ENCODE measurements around the gene LYST.
"Not testable (repeated sequence)": the region's sequence is repeated elsewhere in the genome, so short reads cannot be mapped to it uniquely, and the experiment has no call there.

LYST gene

DNA sequence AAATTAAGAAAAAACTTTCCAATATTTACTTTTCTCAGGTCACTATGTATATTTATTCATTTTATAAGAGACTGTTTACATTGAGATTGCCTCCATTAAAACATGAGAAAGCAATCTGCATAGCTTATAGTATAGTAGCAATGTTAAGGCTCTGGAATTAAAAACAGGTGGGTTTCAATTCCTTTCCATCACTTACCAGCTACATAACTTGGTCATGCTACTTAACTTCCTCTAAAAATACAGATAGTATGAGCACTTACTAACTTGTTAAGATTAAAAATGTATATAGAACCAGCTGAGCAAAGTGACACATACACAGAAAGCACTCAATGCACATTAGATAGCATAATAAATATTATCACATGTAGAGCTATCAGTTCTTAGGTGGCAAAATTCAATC is 76.6 kb downstream of the LYST start:
- DNase-seq (ENCODE audit: low spot score in 2 of 2) (no peak), ATAC-seq (no peak)
- peaks cover 4% of the 10 kb centered on the region for H3K4me1 Mint-ChIP-seq
- H3K4me3 Mint-ChIP-seq: no peak overlapping the region
- no peaks in the 10 kb centered on the region for H3K36me3 Mint-ChIP-seq
- H3K9me3 Mint-ChIP-seq: no peaks in the 10 kb centered on the region
- no peak overlapping the region for H3K27ac Mint-ChIP-seq

DNA sequence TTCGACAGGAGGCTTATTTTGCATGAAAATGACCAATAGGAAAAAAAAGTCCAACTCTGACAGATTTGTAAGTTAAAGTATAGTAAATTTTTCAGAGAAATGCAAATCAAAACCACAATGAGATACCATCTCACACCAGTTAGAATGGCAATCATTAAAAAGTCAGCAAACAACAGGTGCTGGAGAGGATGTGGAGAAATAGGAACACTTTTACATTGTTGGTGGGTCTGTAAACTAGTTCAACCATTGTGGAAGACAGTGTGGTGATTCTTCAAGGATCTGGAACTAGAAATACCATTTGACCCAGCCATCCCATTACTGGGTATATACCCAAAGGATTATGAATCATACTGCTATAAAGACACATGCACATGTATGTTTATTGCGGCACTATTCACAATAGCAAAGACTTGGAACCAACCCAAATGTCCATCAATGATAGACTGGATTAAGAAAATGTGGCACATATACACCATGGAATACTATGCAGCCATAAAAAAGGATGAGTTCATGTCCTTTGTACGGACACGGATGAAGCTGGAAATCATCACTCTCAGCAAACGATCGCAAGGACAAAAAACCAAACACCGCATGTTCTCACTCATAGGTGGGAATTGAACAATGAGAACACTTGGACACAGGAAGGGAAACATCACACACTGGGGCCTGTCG is 80.3 kb downstream of the LYST start:
- peaks cover 33% of the 10 kb centered on the region for H3K36me3 Mint-ChIP-seq
- not testable (repeated sequence) for ATAC-seq; H3K4me1 Mint-ChIP-seq; DNase-seq (ENCODE audit: low spot score in 2 of 2); H3K9me3 Mint-ChIP-seq; H3K4me3 Mint-ChIP-seq; H3K27ac Mint-ChIP-seq

DNA sequence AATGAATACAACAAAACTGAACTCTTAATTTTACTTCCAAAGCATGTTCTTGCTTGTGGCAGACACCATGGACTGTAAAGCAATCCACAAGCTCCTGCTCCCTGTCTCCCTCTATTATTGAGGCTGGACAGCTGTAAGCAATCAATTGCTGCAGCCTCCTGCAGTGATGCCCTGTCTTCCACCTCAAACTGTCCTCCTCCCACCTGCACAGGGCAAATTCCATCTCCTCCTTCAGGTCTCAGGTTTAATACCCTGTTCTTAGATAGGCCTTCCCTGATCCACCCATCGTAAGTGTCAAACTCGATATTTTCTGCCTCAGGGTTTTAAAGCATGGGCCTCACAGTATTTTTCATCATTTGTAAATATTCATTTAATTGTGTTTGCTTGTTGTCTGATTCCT is 81.8 kb downstream of the LYST start:
- Mint-ChIP-seq H3K4me1 (no peaks in the 10 kb centered on the region), H3K9me3 (no peaks in the 10 kb centered on the region), H3K27ac (peak overlapping the region; percentile 18), H3K36me3 (peaks cover 47% of the 10 kb centered on the region), H3K4me3 (no peak overlapping the region)
- ATAC-seq (no peak), DNase-seq (ENCODE audit: low spot score in 2 of 2) (no peak)

DNA sequence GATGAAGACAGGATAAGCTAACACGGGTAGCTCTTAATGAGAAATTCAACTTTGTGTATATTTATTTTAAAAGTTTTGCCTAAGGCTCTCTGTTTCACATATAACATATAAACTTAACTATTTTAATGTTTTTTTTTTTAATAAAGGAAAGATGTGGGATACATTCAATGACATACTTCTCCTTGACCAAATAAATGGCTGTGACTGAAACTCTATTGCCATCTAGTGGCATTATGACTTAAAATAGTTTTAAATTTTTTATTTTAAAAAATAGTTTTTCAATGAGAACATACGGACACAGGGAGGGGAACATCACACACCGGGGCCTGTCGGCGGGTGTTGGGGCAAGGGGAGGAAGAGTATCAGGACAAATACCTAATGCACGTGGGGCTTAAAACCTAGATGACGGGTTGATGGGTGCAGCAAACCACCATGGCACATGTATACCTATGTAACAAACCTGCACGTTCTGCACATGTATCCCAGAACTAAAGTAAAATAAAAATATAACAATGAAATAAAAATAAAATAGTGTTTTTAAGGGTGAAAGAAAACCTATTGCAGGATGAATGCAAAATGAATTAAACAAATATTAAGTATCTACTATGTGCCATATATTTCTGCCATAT is 83.4 kb downstream of the LYST start:
- Mint-ChIP-seq H3K36me3 (peaks cover 64% of the 10 kb centered on the region), H3K9me3 (no peaks in the 10 kb centered on the region), H3K4me3 (no peak overlapping the region), H3K27ac (no peak overlapping the region), H3K4me1 (no peaks in the 10 kb centered on the region)
- DNase-seq (ENCODE audit: low spot score in 2 of 2): no peak
- no peak for ATAC-seq

DNA sequence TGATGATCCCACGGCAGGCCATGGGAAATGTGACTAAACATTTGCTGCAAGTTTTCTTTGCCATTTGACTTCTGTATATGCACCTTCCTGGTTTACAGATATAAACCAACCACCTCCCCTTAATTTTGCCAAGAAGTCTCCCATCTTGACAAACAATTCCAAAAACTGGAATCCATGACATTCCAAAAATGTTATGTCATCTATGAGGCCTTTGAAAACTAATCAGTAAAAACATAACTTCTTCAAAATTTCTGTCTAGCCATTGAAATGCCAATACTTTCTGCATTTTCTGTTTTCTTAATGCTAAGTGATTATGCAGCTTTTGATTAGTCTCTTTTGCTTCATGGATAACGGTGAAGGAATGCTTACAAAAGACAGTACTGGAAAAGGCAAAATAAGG is 84.1 kb downstream of the LYST start:
- DNase-seq (ENCODE audit: low spot score in 2 of 2) (no peak), ATAC-seq (no peak)
- Mint-ChIP-seq H3K4me3 (no peak overlapping the region), H3K27ac (no peak overlapping the region), H3K4me1 (no peaks in the 10 kb centered on the region), H3K9me3 (no peaks in the 10 kb centered on the region), H3K36me3 (peaks cover 71% of the 10 kb centered on the region)

DNA sequence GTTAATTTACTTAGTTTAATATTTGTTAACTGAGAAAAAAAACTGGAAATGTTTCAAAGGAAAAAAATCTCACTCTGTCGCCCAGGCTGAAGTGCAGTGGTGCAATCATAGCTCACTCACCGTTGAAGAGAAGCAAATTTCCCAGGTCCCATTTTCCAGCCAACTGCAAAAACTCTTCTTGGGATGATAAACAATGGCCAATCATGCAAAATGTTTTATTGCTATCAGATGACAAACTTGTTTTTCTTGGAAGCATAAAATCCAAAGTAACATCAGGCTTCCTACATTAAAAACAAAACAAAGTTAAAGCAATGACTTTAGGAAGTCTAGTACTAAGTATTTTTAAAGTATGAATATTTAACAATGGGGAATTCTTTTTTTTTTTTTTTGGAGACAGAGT is 84.9 kb downstream of the LYST start:
- H3K9me3 Mint-ChIP-seq: no peaks in the 10 kb centered on the region
- peaks cover 79% of the 10 kb centered on the region for H3K36me3 Mint-ChIP-seq
- DNase-seq (ENCODE audit: low spot score in 2 of 2) (no peak), ATAC-seq (no peak)
- no peaks in the 10 kb centered on the region for H3K4me1 Mint-ChIP-seq
- no peak overlapping the region for H3K4me3 Mint-ChIP-seq
- no peak overlapping the region for H3K27ac Mint-ChIP-seq

DNA sequence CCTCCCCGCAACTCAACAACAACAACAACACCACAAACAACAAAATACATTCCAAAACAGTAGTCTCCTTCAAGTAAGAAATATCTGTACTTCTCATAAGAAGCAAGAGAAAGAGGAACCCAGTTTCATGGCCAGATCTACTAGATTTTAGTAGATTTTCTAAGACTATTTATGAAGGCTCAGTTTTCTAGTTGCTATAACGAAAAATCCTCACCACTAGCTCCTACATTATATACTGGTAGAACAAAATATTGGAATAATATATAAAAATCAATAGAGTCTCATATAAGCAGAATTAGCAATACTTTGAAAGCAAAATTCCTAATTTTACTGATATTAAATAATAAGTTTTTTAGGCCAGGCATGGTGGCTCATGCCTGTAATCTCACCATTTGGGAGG is 86.9 kb downstream of the LYST start:
- no peaks in the 10 kb centered on the region for H3K9me3 Mint-ChIP-seq
- no peaks in the 10 kb centered on the region for H3K4me1 Mint-ChIP-seq
- DNase-seq (ENCODE audit: low spot score in 2 of 2): no peak
- peaks cover 99% of the 10 kb centered on the region for H3K36me3 Mint-ChIP-seq
- H3K27ac Mint-ChIP-seq: no peak overlapping the region
- H3K4me3 Mint-ChIP-seq: no peak overlapping the region
- no peak for ATAC-seq

DNA sequence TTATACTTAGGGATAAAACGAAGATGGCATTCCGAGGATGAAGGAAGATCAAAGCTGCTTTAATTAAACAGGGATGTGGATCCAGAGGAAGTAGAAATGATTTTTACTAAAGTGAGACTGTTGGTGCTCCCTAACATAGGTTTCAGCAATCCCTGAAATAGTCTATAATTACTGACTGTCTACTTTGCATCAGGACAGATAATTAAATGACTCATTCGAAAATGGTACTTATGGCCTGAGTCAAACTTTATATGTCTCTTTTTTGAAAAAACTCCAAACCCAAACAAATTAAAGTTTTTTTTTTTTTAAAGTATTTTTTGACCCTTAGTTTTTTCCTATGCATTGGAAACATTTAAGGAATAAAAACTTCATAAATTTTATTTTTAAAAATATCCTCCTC is 90.3 kb downstream of the LYST start:
- no peaks in the 10 kb centered on the region for H3K4me1 Mint-ChIP-seq
- ATAC-seq (no peak), DNase-seq (ENCODE audit: low spot score in 2 of 2) (no peak)
- H3K4me3 Mint-ChIP-seq: no peak overlapping the region
- H3K36me3 Mint-ChIP-seq: peaks cover 100% of the 10 kb centered on the region
- no peaks in the 10 kb centered on the region for H3K9me3 Mint-ChIP-seq
- peak overlapping the region; percentile 11 for H3K27ac Mint-ChIP-seq

DNA sequence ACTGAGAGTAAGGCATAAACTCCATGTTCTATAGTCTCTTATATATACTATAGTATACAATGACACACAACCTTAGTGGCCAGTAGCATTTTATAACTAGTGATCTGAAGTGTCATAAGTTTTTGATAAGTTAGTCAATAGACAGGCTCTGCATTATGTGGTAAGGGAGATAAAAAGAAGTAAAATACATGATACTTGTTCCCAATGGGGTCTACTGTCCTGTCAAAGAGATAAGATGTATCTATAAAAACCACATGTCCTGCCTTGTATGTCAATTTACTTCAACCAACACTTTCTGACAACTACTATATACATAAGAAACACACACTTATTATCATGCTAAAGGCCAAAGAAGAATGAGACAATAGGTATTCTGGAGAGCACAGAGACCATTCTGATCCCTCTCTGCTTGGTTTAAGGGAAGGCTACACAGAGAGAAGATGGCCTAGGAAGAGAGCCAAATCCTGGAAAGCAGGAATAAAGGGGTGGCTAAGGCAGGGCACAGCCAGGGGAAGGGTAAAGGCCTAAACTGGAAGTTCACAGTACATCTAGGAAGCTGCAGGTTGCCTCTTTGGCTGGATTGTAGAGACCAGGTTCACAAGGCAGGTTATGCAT is 91.4 kb downstream of the LYST start:
- ATAC-seq: no peak
- no peak overlapping the region for H3K4me3 Mint-ChIP-seq
- peaks cover 100% of the 10 kb centered on the region for H3K36me3 Mint-ChIP-seq
- DNase-seq (ENCODE audit: low spot score in 2 of 2): no peak
- no peaks in the 10 kb centered on the region for H3K9me3 Mint-ChIP-seq
- no peaks in the 10 kb centered on the region for H3K4me1 Mint-ChIP-seq
- H3K27ac Mint-ChIP-seq: peak overlapping the region; percentile 11

DNA sequence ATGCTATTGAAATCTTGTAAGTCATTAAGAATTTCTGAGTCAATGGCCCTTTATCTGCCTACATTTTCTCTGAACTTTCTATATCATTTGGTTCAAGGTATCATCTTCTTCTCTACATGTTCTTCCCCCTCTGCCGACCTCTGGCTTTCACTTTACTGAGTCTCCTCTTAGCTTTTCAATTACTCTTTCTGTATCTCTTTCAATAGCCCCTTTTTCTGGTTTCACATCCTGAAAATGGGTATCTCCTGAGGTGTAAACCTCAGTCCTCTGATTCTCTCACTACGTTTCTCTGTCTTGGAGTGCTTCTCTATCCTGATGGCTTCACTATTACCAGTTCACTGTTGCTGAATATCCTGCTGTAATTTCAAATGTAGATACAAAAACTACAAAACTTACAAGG is 98.9 kb downstream of the LYST start:
- Mint-ChIP-seq H3K36me3 (peaks cover 59% of the 10 kb centered on the region), H3K27ac (peak overlapping the region; percentile 11)
- ATAC-seq: peak; percentile 43

DNA sequence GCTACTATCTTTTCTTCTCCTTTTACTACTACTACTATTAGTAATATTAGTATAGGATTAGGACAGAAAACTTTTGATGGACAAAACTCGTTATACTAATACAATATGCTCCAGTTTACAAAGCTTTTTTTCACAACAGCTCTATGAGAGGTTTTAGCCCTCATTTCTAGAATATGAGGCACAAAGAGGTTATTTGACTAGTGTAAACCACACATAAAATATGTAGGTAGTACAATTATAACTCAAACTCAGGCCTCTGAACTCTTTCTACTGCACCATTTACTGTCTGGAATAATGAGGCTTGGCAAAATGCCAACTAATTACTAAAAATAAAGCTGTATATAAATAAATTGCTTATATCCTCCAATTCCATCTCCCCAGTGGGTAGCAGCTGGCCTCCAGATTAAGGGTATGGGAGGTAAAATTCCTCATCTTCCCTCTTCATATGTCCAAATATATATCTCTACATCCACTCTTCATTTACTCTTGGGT is 99.9 kb downstream of the LYST start:
- Mint-ChIP-seq H3K9me3 (no peaks in the 10 kb centered on the region), H3K4me3 (no peak overlapping the region), H3K36me3 (peaks cover 50% of the 10 kb centered on the region), H3K27ac (no peak overlapping the region), H3K4me1 (peaks cover 12% of the 10 kb centered on the region)
- DNase-seq (ENCODE audit: low spot score in 2 of 2): no peak
- ATAC-seq: peak; percentile 63

More for the DNA sequence above, 98.9 kb downstream of the LYST start:
- no peaks in the 10 kb centered on the region for H3K9me3 Mint-ChIP-seq
- peaks cover 12% of the 10 kb centered on the region for H3K4me1 Mint-ChIP-seq
- no peak for DNase-seq (ENCODE audit: low spot score in 2 of 2)
- no peak overlapping the region for H3K4me3 Mint-ChIP-seq

DNA sequence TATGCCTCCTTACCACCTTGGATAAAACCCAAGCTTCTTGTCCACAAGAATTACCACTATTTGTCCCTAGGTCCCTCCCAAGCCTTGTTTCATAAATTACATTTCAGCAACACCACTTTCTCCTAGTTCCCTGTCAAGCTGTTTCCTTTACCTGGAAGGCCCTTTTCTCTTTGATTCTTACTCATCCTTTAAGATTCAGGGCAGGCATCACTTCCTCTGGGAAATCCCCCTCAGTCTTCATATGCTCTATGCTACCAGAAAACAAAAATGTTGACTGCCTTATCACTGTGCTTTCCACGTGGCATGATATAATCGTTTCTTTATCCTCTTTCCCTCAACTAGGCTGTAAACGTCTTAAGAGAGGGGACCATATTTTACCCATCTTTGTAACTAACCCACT is 102.7 kb downstream of the LYST start:
- Mint-ChIP-seq H3K4me1 (peaks cover 12% of the 10 kb centered on the region), H3K36me3 (peaks cover 21% of the 10 kb centered on the region), H3K9me3 (no peaks in the 10 kb centered on the region), H3K27ac (no peak overlapping the region), H3K4me3 (no peak overlapping the region)
- DNase-seq (ENCODE audit: low spot score in 2 of 2): no peak
- ATAC-seq: peak; percentile 96

DNA sequence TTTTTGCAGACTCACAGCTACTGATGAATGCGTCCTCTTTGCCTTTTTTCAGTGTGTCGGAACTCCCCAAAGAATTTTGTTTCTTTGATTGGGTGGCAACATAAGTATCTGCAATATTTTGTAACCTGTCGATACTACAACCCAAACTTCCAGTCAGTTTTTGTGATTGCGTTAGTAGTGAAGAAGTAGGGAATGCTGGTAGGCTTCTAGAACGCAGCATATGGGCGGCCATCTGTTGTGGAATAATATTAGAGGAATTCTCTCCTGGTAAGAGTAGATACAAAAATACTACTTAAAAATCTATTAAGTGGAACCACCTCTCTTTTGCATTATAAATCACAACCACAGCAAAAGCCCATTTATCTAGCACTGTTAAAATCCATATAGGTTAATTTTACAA is 107.4 kb downstream of the LYST start:
- Mint-ChIP-seq H3K4me1 (no peaks in the 10 kb centered on the region), H3K9me3 (no peaks in the 10 kb centered on the region), H3K27ac (no peak overlapping the region), H3K4me3 (no peak overlapping the region), H3K36me3 (peaks cover 13% of the 10 kb centered on the region)
- DNase-seq (ENCODE audit: low spot score in 2 of 2) (no peak), ATAC-seq (no peak)

DNA sequence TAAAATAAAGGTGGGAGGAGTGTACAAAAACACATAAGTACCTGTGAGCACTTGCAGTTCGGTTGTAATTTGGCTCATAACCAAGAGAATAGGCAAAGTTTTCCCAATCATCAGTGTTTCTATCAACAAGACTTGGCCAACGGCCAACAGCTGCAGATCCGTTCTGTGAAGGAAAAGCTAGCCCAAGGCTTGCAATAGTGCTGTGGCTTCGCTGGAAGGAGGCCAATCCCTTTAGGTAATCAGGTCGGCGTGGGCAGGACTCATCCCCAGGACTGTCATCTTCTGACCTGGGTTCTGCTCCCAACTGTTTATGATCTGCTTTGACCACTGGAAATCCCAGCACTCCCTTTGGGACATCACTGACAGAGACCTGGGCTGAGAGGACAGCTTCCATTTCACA is 107.8 kb downstream of the LYST start:
- peaks cover 17% of the 10 kb centered on the region for H3K36me3 Mint-ChIP-seq
- H3K4me3 Mint-ChIP-seq: no peak overlapping the region
- no peak for ATAC-seq

DNA sequence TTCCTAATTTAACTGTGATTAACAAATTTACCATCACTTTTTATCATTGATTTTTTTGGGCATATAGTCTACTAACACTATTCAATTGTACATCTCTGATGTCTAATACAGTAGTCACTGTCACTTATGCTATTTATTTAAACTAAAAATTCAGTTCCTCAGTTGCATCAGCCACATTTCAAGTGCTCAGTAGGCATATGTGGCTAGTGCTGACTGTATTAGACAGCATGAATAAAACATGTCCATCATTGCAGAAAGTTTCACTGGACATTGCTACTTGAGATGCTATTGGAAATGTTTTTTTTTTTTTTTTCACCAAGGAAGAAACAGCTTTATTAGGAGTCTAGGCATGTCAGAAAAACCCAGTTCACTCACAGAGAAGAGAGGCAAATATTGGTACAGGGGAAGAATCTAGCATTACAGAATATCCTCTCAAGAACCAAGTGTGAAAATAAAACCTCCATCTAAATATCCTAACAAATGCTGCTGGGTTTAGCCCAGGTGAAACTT is 109.1 kb downstream of the LYST start:
- Mint-ChIP-seq H3K27ac (no peak overlapping the region), H3K36me3 (peaks cover 30% of the 10 kb centered on the region), H3K4me1 (no peaks in the 10 kb centered on the region), H3K9me3 (no peaks in the 10 kb centered on the region), H3K4me3 (no peak overlapping the region)
- ATAC-seq: no peak
- DNase-seq (ENCODE audit: low spot score in 2 of 2): no peak

More for the DNA sequence above, 107.8 kb downstream of the LYST start:
- no peak overlapping the region for H3K27ac Mint-ChIP-seq
- no peak for DNase-seq (ENCODE audit: low spot score in 2 of 2)
- H3K4me1 Mint-ChIP-seq: no peaks in the 10 kb centered on the region
- H3K9me3 Mint-ChIP-seq: no peaks in the 10 kb centered on the region

DNA sequence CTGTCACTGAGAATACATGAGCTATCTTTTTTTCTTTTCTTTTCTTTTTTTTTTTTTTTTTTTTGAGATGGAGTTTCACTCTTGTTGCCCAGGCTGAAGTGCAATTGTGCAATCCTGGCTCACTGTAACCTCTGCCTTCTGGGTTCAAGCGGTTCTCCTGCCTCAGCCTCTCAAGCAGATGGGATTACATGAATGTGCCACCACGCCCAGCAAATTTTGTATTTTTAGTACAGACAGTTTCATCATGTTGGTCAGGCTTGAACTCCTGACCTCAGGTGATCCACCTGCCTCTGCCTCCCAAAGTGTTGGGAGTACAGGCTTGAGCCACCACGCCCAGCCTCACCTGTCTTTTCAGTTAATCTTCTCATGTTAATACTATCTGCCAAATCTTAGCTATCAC is 112.5 kb downstream of the LYST start:
- Mint-ChIP-seq H3K36me3 (peaks cover 64% of the 10 kb centered on the region), H3K27ac (peak overlapping the region; percentile 65)
- H3K4me3 Mint-ChIP-seq; ATAC-seq; DNase-seq (ENCODE audit: low spot score in 2 of 2); H3K9me3 Mint-ChIP-seq; H3K4me1 Mint-ChIP-seq: not testable (repeated sequence)

Measured in stimulated activated effector memory CD8-positive, alpha-beta T cell treated with anti-CD3 and anti-CD28 coated beads, Interleukin-12 subunit alpha, Interleukin-12 subunit beta, amount 100 ng/mL, for 72 hours (primary cell).